ENCODE measurements around the gene RHOH. TPM values are rescaled to one million over a fixed set of nuclear protein-coding genes. Genes with fewer than 3 reads are reported as not detected.
"Not testable (repeated sequence)": the region's sequence is repeated elsewhere in the genome, so short reads cannot be mapped to it uniquely, and the experiment has no call there.

Gene RHOH
- 100 to 1,000 TPM; 195 to 233 (median 195) TPM for total RNA-seq
- total RNA-seq (2013), result 117 TPM

- peaks cover 78 to 88% of the 10 kb centered on the region in 2 donors for H3K4me1 Mint-ChIP-seq
- intact Hi-C loops (cut with micrococcal nuclease), result loop anchor here (1.0 to 5.0 kb wide), 6 partner anchors 35 to 560 kb away; partner anchors contain the start of genes N4BP2 and SMIM14
- DNase-seq (peak; percentile 62 to 93), ATAC-seq (peak; percentile 47 to 69 (median 58))
- no peaks in the 10 kb centered on the region for H3K27me3 Mint-ChIP-seq (ENCODE audit: low read depth in 2 of 2)
- no peaks in the 10 kb centered on the region for H3K27me3 ChIP-seq (ENCODE audit: control insufficient read depth, insufficient read depth, low read length)
- H3K36me3 Mint-ChIP-seq, result peaks cover 11% of the 10 kb centered on the region
- H3K4me1 ChIP-seq (ENCODE audit: control insufficient read depth, insufficient read depth, low read length), result peaks cover 57% of the 10 kb centered on the region
- no peaks in the 10 kb centered on the region for H3K36me3 ChIP-seq (ENCODE audit: control insufficient read depth, insufficient read depth, low read length)
- WGBS (ENCODE audit: insufficient coverage), result 7% methylated on average over 13 of the region's 14 CpGs
- no peak for TF ChIP-seq CTCF (IDR thresholded peaks at IDR 0.05)
- H3K4me3 Mint-ChIP-seq, result peak within 1 kb of the TSS; percentile 100
- H3K9me3 ChIP-seq (ENCODE audit: control insufficient read depth, insufficient read depth, low read length), result no peaks in the 10 kb centered on the region
- H3K4me3 ChIP-seq (ENCODE audit: low read length), result peak within 1 kb of the TSS; percentile 67
- H3K27ac Mint-ChIP-seq, result peak within 1 kb of the TSS; percentile 99 to 100
- H3K9me3 Mint-ChIP-seq, result no peaks in the 10 kb centered on the region
- peak within 1 kb of the TSS; percentile 92 for H3K27ac ChIP-seq (ENCODE audit: low read length)
Measured at GRCh38 chr4:40196724-40197281, at the start of gene RHOH. Gene RHOH (plus strand): TSS chr4:40197031. CDS start chr4:40243387, 46,356 bp downstream.

- 91% methylated on average over 16 of the region's 31 CpGs for whole genome bisulfite sequencing (ENCODE audit: insufficient coverage)
- H3K27ac ChIP-seq (ENCODE audit: low read length); ATAC-seq; H3K4me3 Mint-ChIP-seq; H3K9me3 ChIP-seq (ENCODE audit: control insufficient read depth, insufficient read depth, low read length); H3K27ac Mint-ChIP-seq; H3K36me3 Mint-ChIP-seq; H3K4me3 ChIP-seq (ENCODE audit: low read length); DNase-seq; H3K27me3 Mint-ChIP-seq (ENCODE audit: low read depth in 2 of 2); H3K4me1 Mint-ChIP-seq; H3K4me1 ChIP-seq (ENCODE audit: control insufficient read depth, insufficient read depth, low read length); H3K9me3 Mint-ChIP-seq; intact Hi-C loops (cut with micrococcal nuclease); H3K27me3 ChIP-seq (ENCODE audit: control insufficient read depth, insufficient read depth, low read length): not testable (repeated sequence)
- peaks cover 17% of the 10 kb centered on the region for H3K36me3 ChIP-seq (ENCODE audit: control insufficient read depth, insufficient read depth, low read length)
Measured at GRCh38 chr4:40147490-40147889, 49.3 kb upstream of the RHOH start.

- H3K4me3 Mint-ChIP-seq, result no peak overlapping the region
- no peak overlapping the region for H3K27ac Mint-ChIP-seq
- Histone ChIP-seq H3K4me1 (ENCODE audit: control insufficient read depth, insufficient read depth, low read length) (peaks cover 3% of the 10 kb centered on the region), H3K9me3 (ENCODE audit: control insufficient read depth, insufficient read depth, low read length) (no peaks in the 10 kb centered on the region), H3K4me3 (ENCODE audit: low read length) (no peak overlapping the region), H3K27ac (ENCODE audit: low read length) (no peak overlapping the region), H3K36me3 (ENCODE audit: control insufficient read depth, insufficient read depth, low read length) (peaks cover 2% of the 10 kb centered on the region), H3K27me3 (ENCODE audit: control insufficient read depth, insufficient read depth, low read length) (no peaks in the 10 kb centered on the region)
- peak; percentile 92 for TF ChIP-seq CTCF (IDR thresholded peaks at IDR 0.05)
- no peaks in the 10 kb centered on the region for H3K27me3 Mint-ChIP-seq (ENCODE audit: low read depth in 2 of 2)
- DNase-seq, result peak; percentile 51 to 90
- 70% methylated on average over 3 of the region's 3 CpGs for WGBS (ENCODE audit: insufficient coverage)
- H3K36me3 Mint-ChIP-seq, result no peaks in the 10 kb centered on the region
- peaks cover 0 to 7% of the 10 kb centered on the region in 2 donors for H3K4me1 Mint-ChIP-seq
- peak; percentile 86 to 98 (median 92) for ATAC-seq
- intact Hi-C loops (cut with micrococcal nuclease), result loop anchor here (1.0 to 5.0 kb wide), 4 partner anchors 52 to 175 kb away; no protein-coding TSS in a partner anchor
- H3K9me3 Mint-ChIP-seq, result no peaks in the 10 kb centered on the region
Measured at GRCh38 chr4:40149960-40150385, 46.9 kb upstream of the RHOH start.

GRCh38 chr4:40150932-40151331 lies 45.9 kb upstream of the RHOH start:
- Mint-ChIP-seq H3K9me3 (no peaks in the 10 kb centered on the region), H3K27me3 (ENCODE audit: low read depth in 2 of 2) (no peaks in the 10 kb centered on the region), H3K27ac (no peak overlapping the region), H3K36me3 (no peaks in the 10 kb centered on the region), H3K4me3 (no peak overlapping the region), H3K4me1 (peaks cover 0 to 7% of the 10 kb centered on the region in 2 donors)
- ATAC-seq (no peak), DNase-seq (no peak)
- peaks cover 2% of the 10 kb centered on the region for H3K36me3 ChIP-seq (ENCODE audit: control insufficient read depth, insufficient read depth, low read length)
- no peak for TF ChIP-seq CTCF (IDR thresholded peaks at IDR 0.05)
- H3K4me3 ChIP-seq (ENCODE audit: low read length), result no peak overlapping the region
- H3K4me1 ChIP-seq (ENCODE audit: control insufficient read depth, insufficient read depth, low read length), result peaks cover 3% of the 10 kb centered on the region
- no peaks in the 10 kb centered on the region for H3K9me3 ChIP-seq (ENCODE audit: control insufficient read depth, insufficient read depth, low read length)
- no peak overlapping the region for H3K27ac ChIP-seq (ENCODE audit: low read length)
- 93% methylated on average over 1 of the region's 3 CpGs for WGBS (ENCODE audit: insufficient coverage)
- intact Hi-C loops (cut with micrococcal nuclease), result loop anchor here (1.0 to 5.0 kb wide), 4 partner anchors 51 to 174 kb away; no protein-coding TSS in a partner anchor
- no peaks in the 10 kb centered on the region for H3K27me3 ChIP-seq (ENCODE audit: control insufficient read depth, insufficient read depth, low read length)
